GM13977 (cell line): ENCODE measurements around the gene DNTT.

ENCODE experiments used
- DNase-seq: peaks from one replicate; pipeline ENCODE4 v3.0.0; 2012; ENCODE audit warnings: low spot score
- CTCF ChIP-seq: IDR thresholded peaks from 2 replicates; pipeline ENCODE4 v1.5.1; 2012; ENCODE audit warnings: mild to moderate bottlenecking, control low read depth; ENCODE audit not compliant: insufficient read depth; ENCODE audit errors: extremely low read depth, missing control alignments
- in situ Hi-C: fragments of 300-500 bp; cut with MboI; formaldehyde crosslinking; loops from one replicate; pipeline ENCODE4 v1.12.0; 2022; ENCODE audit warnings: low sequenced_read_pairs, low pct_unique_long_range_greater_than_20kb, mixed read lengths, inconsistent platforms; ENCODE audit not compliant: unreplicated experiment

Gene DNTT

DNA sequence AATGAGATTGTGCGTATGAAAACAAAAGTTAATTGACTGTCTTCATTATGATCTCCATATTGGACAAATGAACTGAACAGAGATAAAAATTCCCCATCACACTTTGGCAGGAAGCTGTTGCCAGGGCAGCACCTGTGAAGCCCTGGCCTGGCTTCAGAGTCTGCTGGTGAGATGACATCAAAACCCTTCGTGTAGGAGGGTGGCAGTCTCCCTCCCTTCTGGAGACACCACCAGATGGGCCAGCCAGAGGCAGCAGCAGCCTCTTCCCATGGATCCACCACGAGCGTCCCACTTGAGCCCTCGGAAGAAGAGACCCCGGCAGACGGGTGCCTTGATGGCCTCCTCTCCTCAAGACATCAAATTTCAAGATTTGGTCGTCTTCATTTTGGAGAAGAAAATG is at the start of gene DNTT:
DNTT (plus strand) TSS at position 205 of the 400 bp plus-strand sequence; CDS start at position 269, 64 bp downstream.
- in situ Hi-C loops: no loop called here

DNA sequence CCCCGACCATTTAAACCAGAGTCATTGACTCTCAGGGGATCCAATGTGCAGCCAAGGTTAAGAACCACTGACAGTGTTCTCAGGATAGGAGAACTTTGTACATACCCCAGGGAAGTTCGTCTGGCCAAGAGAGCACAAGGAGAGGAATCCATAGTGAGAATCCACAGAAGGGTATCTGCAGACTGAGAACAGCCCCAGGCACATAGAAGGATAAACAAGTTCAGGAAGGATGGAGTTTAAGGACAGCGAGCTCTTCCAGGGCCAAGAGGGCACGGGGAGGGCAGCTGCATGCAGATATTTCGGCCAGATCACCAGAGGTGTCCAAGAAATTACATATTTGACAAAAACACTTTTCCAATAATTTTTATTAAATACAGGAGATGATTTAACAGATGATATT is 49.3 kb upstream of the DNTT start:
- no peak for TF ChIP-seq CTCF
- in situ Hi-C loops: no loop called here
- no peak for DNase-seq

More for the DNA sequence above, at the start of gene DNTT:
- TF ChIP-seq CTCF: no peak
- no peak for DNase-seq

GRCh38 chr10:96255549-96256333 is 48.5 kb upstream of the DNTT start:
- no peak for TF ChIP-seq CTCF
- DNase-seq: no peak
- in situ Hi-C loops: no loop called here

- no peak for DNase-seq
- no peak for TF ChIP-seq CTCF
- in situ Hi-C loops: no loop called here
These were observed 46.3 kb upstream of the DNTT start for GRCh38 chr10:96257944-96258343.

- TF ChIP-seq CTCF: no peak
- no peak for DNase-seq
- in situ Hi-C loops: no loop called here
These were observed 45.1 kb upstream of the DNTT start for GRCh38 chr10:96259150-96259549.

DNA sequence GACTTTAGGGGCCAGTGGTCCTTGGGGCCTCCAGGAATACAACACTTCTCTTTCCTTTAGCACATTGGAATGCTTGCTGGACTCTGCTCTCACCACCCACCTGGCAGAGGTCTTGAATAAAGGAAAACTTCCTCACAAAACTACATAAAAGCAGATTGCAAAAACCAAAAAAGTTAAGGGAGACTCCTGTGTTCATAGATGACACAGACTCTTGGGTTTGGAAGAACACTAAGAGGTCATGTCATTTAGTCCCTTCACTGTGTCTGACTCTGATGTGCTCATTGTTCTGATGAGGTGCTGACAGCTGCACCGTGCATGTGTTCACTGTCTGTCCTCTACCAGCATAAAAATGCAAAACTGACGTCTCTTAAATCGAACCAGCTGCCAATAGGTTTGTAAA is 44.2 kb upstream of the DNTT start:
- in situ Hi-C loops: no loop called here
- no peak for TF ChIP-seq CTCF
- no peak for DNase-seq
